HepG2 (cell line): Measurements from ENCODE around the gene SMURF1.

Experiments used
- CHD4 ChIP-seq: fragments of 200-600 bp; sonication (generic); IDR thresholded peaks from 2 replicates; pipeline ENCODE4 v1.7.0; 2017; ENCODE audit warnings: mild to moderate bottlenecking, low read length, borderline replicate concordance
- CTCF ChIP-seq: sonication (generic); formaldehyde crosslinking; IDR thresholded peaks from 2 replicates; pipeline ENCODE4 v1.5.0; 2020; ENCODE audit warnings: mild to moderate bottlenecking, missing genetic modification reagents, moderate library complexity
- GABPA ChIP-seq, 2 experiments: IDR thresholded peaks; 2 replicates each; pipeline ENCODE4 v1.6.1; 2011 to 2016; ENCODE audit warnings: low read depth in 2 of 2, low read length in 1 of 2, missing biosample characterization in 1 of 2, missing genetic modification characterization in 1 of 2
- JUNB ChIP-seq: sonication (generic); formaldehyde crosslinking; IDR thresholded peaks from 2 replicates; pipeline ENCODE4 v1.8.0; 2022; ENCODE audit warnings: missing genetic modification reagents, mild to moderate bottlenecking, borderline replicate concordance
- KDM2A ChIP-seq: sonication (generic); formaldehyde crosslinking; IDR thresholded peaks from 2 replicates; pipeline ENCODE4 v1.4.0; 2020; ENCODE audit warnings: low read depth, missing genetic modification reagents, borderline replicate concordance
- KDM5B ChIP-seq: sonication (generic); formaldehyde crosslinking; IDR thresholded peaks from 2 replicates; pipeline ENCODE4 v1.4.0; 2020; ENCODE audit warnings: missing genetic modification reagents, mild to moderate bottlenecking, borderline replicate concordance
- KIAA2018 ChIP-seq: sonication (generic); formaldehyde crosslinking; IDR thresholded peaks from 2 replicates; pipeline ENCODE4 v1.5.0; 2020; ENCODE audit warnings: mild to moderate bottlenecking, missing genetic modification reagents, borderline replicate concordance
- MAZ ChIP-seq, 2 experiments: sonication (generic) in 1 of 2; formaldehyde crosslinking in 1 of 2; IDR thresholded peaks; 2 replicates each; pipeline versions ENCODE4 v1.5.0 to v1.6.1; 2012 to 2020; ENCODE audit warnings: low read depth in 2 of 2, mild to moderate bottlenecking in 2 of 2, borderline replicate concordance in 1 of 2, improper control_type of control experiment in 1 of 2, low read length in 1 of 2, missing genetic modification reagents in 1 of 2, moderate library complexity in 1 of 2
- PAX8 ChIP-seq: sonication (generic); formaldehyde crosslinking; IDR thresholded peaks from 2 replicates; pipeline ENCODE4 v1.8.0; 2022; ENCODE audit warnings: mild to moderate bottlenecking, missing genetic modification reagents, borderline replicate concordance
- POLR2A ChIP-seq, 2 experiments: IDR thresholded peaks; 2 replicates each; pipeline ENCODE4 v1.6.1; 2011; ENCODE audit warnings: low read depth in 2 of 2, low read length in 2 of 2, mild to moderate bottlenecking in 1 of 2, moderate library complexity in 1 of 2; ENCODE audit not compliant: insufficient read depth in 1 of 2
- SNRNP70 ChIP-seq: fragments of 200-400 bp; formaldehyde crosslinking; IDR thresholded peaks from 2 replicates; pipeline ENCODE4 v1.6.1; 2017; ENCODE audit warnings: mild to moderate bottlenecking, low read depth, low read length, moderate library complexity
- SRF ChIP-seq: IDR thresholded peaks from 2 replicates; pipeline ENCODE4 v1.6.1; 2011; ENCODE audit warnings: mild to moderate bottlenecking, low read depth, low read length, moderate library complexity
- ZNF18 ChIP-seq: sonication (generic); formaldehyde crosslinking; IDR thresholded peaks from 2 replicates; pipeline ENCODE4 v1.8.0; 2022; ENCODE audit warnings: mild to moderate bottlenecking, missing genetic modification reagents; ENCODE audit not compliant: insufficient replicate concordance
- ZNF232 ChIP-seq: sonication (generic); formaldehyde crosslinking; IDR thresholded peaks from 2 replicates; pipeline ENCODE4 v1.4.0; 2020; ENCODE audit warnings: missing genetic modification reagents, borderline replicate concordance

- no peak for TF ChIP-seq MAZ (IDR thresholded peaks at IDR 0.05; ENCODE audit: borderline replicate concordance, low read depth, low read length)
- TF ChIP-seq MAZ (CRISPR knock-in tag; IDR thresholded peaks at IDR 0.05; ENCODE audit: low read depth): no peak
- no peak for TF ChIP-seq ZNF232 (CRISPR knock-in tag)
- TF ChIP-seq PAX8 (CRISPR knock-in tag): no peak
- no peak for TF ChIP-seq SNRNP70
- TF ChIP-seq GABPA (IDR thresholded peaks at IDR 0.05; ENCODE audit: low read depth, low read length): no peak
- no peak for TF ChIP-seq GABPA (CRISPR knock-in tag; IDR thresholded peaks at IDR 0.05; ENCODE audit: low read depth)
- TF ChIP-seq KIAA2018: no peak
- no peak for TF ChIP-seq SRF
- TF ChIP-seq CHD4: no peak
- no peak for TF ChIP-seq KDM5B (CRISPR knock-in tag)
- TF ChIP-seq JUNB (CRISPR knock-in tag): no peak
- no peak for TF ChIP-seq POLR2A (IDR thresholded peaks at IDR 0.05; ENCODE audit: insufficient read depth in 1 of 2, low read depth in 2 of 2, low read length in 2 of 2)
- TF ChIP-seq KDM2A (CRISPR knock-in tag): no peak
- no peak for TF ChIP-seq CTCF (CRISPR knock-in tag)
- TF ChIP-seq ZNF18: no peak
Observed at GRCh38 chr7:99078416-99078815, 65.5 kb downstream of the SMURF1 start.
